HepG2 (cell line): ENCODE measurements around the gene MBTPS1. TPM values are rescaled to one million over a fixed set of nuclear protein-coding genes. Genes with fewer than 3 reads are reported as not detected.

Experiments
- AHR ChIP-seq: IDR thresholded peaks from 2 replicates; pipeline ENCODE4 v1.6.1; 2018; ENCODE audit warnings: missing genetic modification reagents, missing compliant biosample characterization
- HINFP ChIP-seq: sonication (generic); formaldehyde crosslinking; IDR thresholded peaks from 2 replicates; pipeline ENCODE4 v1.4.0; 2020; ENCODE audit warnings: low read depth, mild to moderate bottlenecking, missing genetic modification reagents
- IRF2 ChIP-seq: IDR thresholded peaks from 2 replicates; pipeline ENCODE4 v1.6.1; 2018; ENCODE audit warnings: missing genetic modification reagents, missing compliant biosample characterization
- KDM1A ChIP-seq: IDR thresholded peaks from 2 replicates; pipeline ENCODE4 v1.6.1; 2016; ENCODE audit warnings: missing compliant biosample characterization
- MATR3 ChIP-seq: sonication (generic); formaldehyde crosslinking; IDR thresholded peaks from 2 replicates; pipeline ENCODE4 v1.4.0; 2020; ENCODE audit warnings: missing genetic modification reagents
- MLXIP ChIP-seq: sonication (generic); formaldehyde crosslinking; IDR thresholded peaks from 2 replicates; pipeline ENCODE4 v1.9.0; 2021; ENCODE audit warnings: missing genetic modification reagents, borderline replicate concordance
- MYPOP ChIP-seq: sonication (generic); formaldehyde crosslinking; IDR thresholded peaks from 2 replicates; pipeline ENCODE4 v1.8.1; 2023; ENCODE audit warnings: mild to moderate bottlenecking, moderate library complexity, missing genetic modification reagents
- NCOR1 ChIP-seq: fragments of 200-600 bp; sonication (generic); IDR thresholded peaks from 2 replicates; pipeline ENCODE4 v1.7.0; 2017; ENCODE audit warnings: antibody characterized with exemption, low read length, borderline replicate concordance
- NFATC3 ChIP-seq: sonication (generic); formaldehyde crosslinking; IDR thresholded peaks from 2 replicates; pipeline ENCODE4 v1.5.1; 2020; ENCODE audit warnings: mild to moderate bottlenecking, missing genetic modification reagents
- PRDM10 ChIP-seq: sonication (generic); formaldehyde crosslinking; IDR thresholded peaks from 2 replicates; pipeline ENCODE4 v1.4.0; 2020; ENCODE audit warnings: low read depth, missing genetic modification reagents
- SIN3A ChIP-seq: IDR thresholded peaks from 2 replicates; pipeline ENCODE4 v1.6.1; 2011; ENCODE audit warnings: low read depth, mild to moderate bottlenecking, control low read depth, low read length, borderline replicate concordance
- TEAD2 ChIP-seq: sonication (generic); formaldehyde crosslinking; IDR thresholded peaks from 2 replicates; pipeline ENCODE4 v1.9.0; 2021; ENCODE audit warnings: missing genetic modification reagents
- ZNF543 ChIP-seq: sonication (generic); formaldehyde crosslinking; IDR thresholded peaks from 2 replicates; pipeline ENCODE4 v1.4.0; 2020; ENCODE audit warnings: mild to moderate bottlenecking, missing genetic modification reagents
- ZNF609 ChIP-seq: sonication (generic); formaldehyde crosslinking; IDR thresholded peaks from 2 replicates; pipeline ENCODE4 v1.4.0; 2020; ENCODE audit warnings: mild to moderate bottlenecking, missing genetic modification reagents, borderline replicate concordance
- polyA plus RNA-seq, 8 experiments: library from polyadenylated mRNA; depleted of rRNA in 3 of 8; stranded (reverse) in 7 of 8; unstranded in 1 of 8; fragments of >200 nt; fragmentation: Illumina TruSeq in 4 of 8; extraction: Trizol in 4 of 8; gene quantifications; 2 replicates each; pipeline versions ENCODE4 v1.2.1 to v1.2.3, GENCODE V29; 2011 to 2016; ENCODE audit warnings: low read depth in 4 of 8, missing spikeins in 1 of 8, mixed read lengths in 1 of 8; ENCODE audit not compliant: insufficient read depth in 1 of 8
- total RNA-seq, 5 experiments: library from RNA; depleted of rRNA; stranded (reverse); fragments of >200 nt; fragmentation: Illumina TruSeq; extraction: Trizol; gene quantifications; 2 replicates each; pipeline ENCODE4 v1.2.3, GENCODE V29; 2016; ENCODE audit warnings: low read depth in 1 of 5

MBTPS1 gene
- total and polyA plus RNA-seq, 2 of the 13 experiments (the other 11 are each of a cell fraction or from before 2014, with no cell fraction given) = 56.7 to 91.3 TPM

- no peak for TF ChIP-seq PRDM10
- no peak for TF ChIP-seq HINFP (CRISPR knock-in tag)
- no peak for TF ChIP-seq TEAD2 (CRISPR knock-in tag)
- TF ChIP-seq SIN3A = no peak
- no peak for TF ChIP-seq AHR (CRISPR knock-in tag)
- TF ChIP-seq IRF2 (CRISPR knock-in tag) = peak; percentile 38
- TF ChIP-seq MLXIP = no peak
- no peak for TF ChIP-seq ZNF543 (CRISPR knock-in tag)
- TF ChIP-seq MYPOP (CRISPR knock-in tag) = peak; percentile 42; the same call in 1 of the 2 replicates
- no peak; the same call in 1 of the 2 replicates for TF ChIP-seq KDM1A
- no peak for TF ChIP-seq MATR3 (CRISPR knock-in tag)
- 0 out of 2 replicates have a peak, but pooled peaks have one; percentile 82 for TF ChIP-seq NFATC3 (CRISPR knock-in tag)
- TF ChIP-seq ZNF609 (CRISPR knock-in tag) = peak; percentile 40; the same call in 1 of the 2 replicates
- peak; percentile 80 for TF ChIP-seq NCOR1
Measured at GRCh38 chr16:84138824-84139627, 22.3 kb upstream of the MBTPS1 start (continued).
